Measurements from ENCODE around the gene NUP160.

Gene NUP160

DNA sequence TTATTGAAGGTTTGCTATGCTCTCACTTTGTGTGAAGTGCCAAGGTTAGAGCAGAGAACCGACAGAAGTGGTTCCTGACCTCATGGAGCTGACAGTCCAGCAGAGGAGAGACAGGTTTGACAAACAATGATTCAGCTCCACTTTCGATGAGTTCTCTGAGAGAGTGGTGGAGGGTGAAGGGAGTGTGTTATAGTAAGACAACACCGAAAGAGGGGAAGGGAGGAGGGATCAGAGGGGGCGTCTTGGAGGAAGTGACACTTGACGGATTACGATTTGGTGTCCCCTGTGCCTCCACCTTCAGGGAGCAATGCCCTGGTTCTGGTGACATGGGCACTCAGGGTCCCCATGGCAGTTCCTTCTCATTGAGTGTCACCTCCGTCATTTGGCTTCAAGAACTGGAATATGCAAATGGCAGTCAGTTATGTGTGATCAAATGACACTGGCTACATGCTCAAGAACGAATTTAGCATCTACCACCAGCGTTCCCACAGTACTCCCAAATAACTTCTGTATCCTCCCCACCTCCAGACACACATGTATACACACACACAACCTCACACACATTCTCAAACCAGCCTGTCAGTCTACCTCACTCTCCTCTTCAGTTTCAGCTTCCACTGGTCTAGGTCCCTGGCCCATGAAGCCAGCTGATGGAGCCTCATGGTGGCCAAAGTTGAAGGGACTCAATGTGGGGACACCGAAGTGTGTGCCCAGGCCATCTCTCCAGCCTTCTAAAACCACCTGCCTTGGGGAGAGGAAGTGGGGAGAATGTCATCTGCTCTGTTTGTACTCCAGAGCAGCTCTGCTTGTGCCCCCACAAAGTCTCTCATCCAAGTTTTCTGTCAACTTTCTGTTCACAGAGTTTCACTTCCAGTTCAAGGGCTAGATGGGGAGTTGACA, 31.4 kb upstream of the NUP160 start:
- TF ChIP-seq ZBTB7A (IDR thresholded peaks at IDR 0.05; ENCODE audit: low read depth) (no peak), TEAD4 (IDR thresholded peaks at IDR 0.05) (no peak), EP300 (IDR thresholded peaks at IDR 0.05; ENCODE audit: borderline replicate concordance) (no peak), RAD21 (IDR thresholded peaks at IDR 0.05; ENCODE audit: low read depth) (no peak), USF1 (IDR thresholded peaks at IDR 0.05) (no peak), EGR1 (IDR thresholded peaks at IDR 0.05) (no peak), TAF1 (IDR thresholded peaks at IDR 0.05; ENCODE audit: low read depth) (no peak), NFIC (IDR thresholded peaks at IDR 0.05) (no peak), FOXM1 (IDR thresholded peaks at IDR 0.05; ENCODE audit: borderline replicate concordance, low read depth) (no peak), CREB1 (IDR thresholded peaks at IDR 0.05; ENCODE audit: low read depth) (no peak), CEBPB (IDR thresholded peaks at IDR 0.05) (no peak), TCF12 (IDR thresholded peaks at IDR 0.05; ENCODE audit: low read depth) (no peak)
- TF ChIP-seq, protein P1, sequence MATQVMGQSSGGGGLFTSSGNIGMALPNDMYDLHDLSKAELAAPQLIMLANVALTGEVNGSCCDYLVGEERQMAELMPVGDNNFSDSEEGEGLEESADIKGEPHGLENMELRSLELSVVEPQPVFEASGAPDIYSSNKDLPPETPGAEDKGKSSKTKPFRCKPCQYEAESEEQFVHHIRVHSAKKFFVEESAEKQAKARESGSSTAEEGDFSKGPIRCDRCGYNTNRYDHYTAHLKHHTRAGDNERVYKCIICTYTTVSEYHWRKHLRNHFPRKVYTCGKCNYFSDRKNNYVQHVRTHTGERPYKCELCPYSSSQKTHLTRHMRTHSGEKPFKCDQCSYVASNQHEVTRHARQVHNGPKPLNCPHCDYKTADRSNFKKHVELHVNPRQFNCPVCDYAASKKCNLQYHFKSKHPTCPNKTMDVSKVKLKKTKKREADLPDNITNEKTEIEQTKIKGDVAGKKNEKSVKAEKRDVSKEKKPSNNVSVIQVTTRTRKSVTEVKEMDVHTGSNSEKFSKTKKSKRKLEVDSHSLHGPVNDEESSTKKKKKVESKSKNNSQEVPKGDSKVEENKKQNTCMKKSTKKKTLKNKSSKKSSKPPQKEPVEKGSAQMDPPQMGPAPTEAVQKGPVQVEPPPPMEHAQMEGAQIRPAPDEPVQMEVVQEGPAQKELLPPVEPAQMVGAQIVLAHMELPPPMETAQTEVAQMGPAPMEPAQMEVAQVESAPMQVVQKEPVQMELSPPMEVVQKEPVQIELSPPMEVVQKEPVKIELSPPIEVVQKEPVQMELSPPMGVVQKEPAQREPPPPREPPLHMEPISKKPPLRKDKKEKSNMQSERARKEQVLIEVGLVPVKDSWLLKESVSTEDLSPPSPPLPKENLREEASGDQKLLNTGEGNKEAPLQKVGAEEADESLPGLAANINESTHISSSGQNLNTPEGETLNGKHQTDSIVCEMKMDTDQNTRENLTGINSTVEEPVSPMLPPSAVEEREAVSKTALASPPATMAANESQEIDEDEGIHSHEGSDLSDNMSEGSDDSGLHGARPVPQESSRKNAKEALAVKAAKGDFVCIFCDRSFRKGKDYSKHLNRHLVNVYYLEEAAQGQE (IDR thresholded peaks at IDR 0.05; ENCODE audit: low read depth) = no peak
- TF ChIP-seq, protein P2, sequence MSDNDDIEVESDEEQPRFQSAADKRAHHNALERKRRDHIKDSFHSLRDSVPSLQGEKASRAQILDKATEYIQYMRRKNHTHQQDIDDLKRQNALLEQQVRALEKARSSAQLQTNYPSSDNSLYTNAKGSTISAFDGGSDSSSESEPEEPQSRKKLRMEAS (IDR thresholded peaks at IDR 0.05) = no peak

- TF ChIP-seq USF1 (IDR thresholded peaks at IDR 0.05) (peak; percentile 27; the same call in 1 of the 2 replicates), EP300 (IDR thresholded peaks at IDR 0.05; ENCODE audit: borderline replicate concordance) (0 out of 2 replicates have a peak, but pooled peaks have one; percentile 20)
These were observed 27.7 kb upstream of the NUP160 start for GRCh38 chr11:47875858-47876257.

DNA sequence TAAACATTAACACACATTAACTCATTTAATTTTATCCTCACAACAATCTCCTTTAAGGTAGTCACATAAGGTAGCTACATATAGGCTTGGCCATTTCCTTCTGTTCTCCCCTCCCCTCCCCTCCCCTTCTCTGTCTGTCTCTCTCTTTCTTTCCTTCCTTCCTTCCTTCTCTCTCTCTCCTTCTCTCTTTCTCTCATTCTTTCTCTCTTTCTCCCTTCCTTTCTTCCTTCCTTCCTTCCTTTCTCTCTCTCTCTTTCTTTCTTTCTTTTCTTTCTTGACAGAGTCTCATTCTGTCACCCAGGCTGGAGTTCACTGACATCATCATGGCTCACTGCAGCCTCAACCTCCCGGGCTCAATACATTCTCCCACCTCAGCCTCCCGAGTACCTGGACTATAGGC, 22.3 kb upstream of the NUP160 start:
- TF ChIP-seq RAD21 (IDR thresholded peaks at IDR 0.05; ENCODE audit: low read depth) (no peak), CEBPB (IDR thresholded peaks at IDR 0.05) (no peak), EGR1 (IDR thresholded peaks at IDR 0.05) (no peak), TCF12 (IDR thresholded peaks at IDR 0.05; ENCODE audit: low read depth) (no peak), NFIC (IDR thresholded peaks at IDR 0.05) (no peak), EP300 (IDR thresholded peaks at IDR 0.05; ENCODE audit: borderline replicate concordance) (no peak), TEAD4 (IDR thresholded peaks at IDR 0.05) (no peak), CREB1 (IDR thresholded peaks at IDR 0.05; ENCODE audit: low read depth) (no peak), FOXM1 (IDR thresholded peaks at IDR 0.05; ENCODE audit: borderline replicate concordance, low read depth) (no peak), TAF1 (IDR thresholded peaks at IDR 0.05; ENCODE audit: low read depth) (no peak), YY1 (IDR thresholded peaks at IDR 0.05; ENCODE audit: low read depth) (no peak), ZBTB7A (IDR thresholded peaks at IDR 0.05; ENCODE audit: low read depth) (no peak), USF1 (IDR thresholded peaks at IDR 0.05) (no peak)
- TF ChIP-seq, protein P2 (IDR thresholded peaks at IDR 0.05) = no peak
- TF ChIP-seq, protein P1 (IDR thresholded peaks at IDR 0.05; ENCODE audit: low read depth) = no peak

- TF ChIP-seq FOXM1 (IDR thresholded peaks at IDR 0.05; ENCODE audit: borderline replicate concordance, low read depth) (no peak), EGR1 (IDR thresholded peaks at IDR 0.05) (no peak), ZBTB7A (IDR thresholded peaks at IDR 0.05; ENCODE audit: low read depth) (no peak), TEAD4 (IDR thresholded peaks at IDR 0.05) (no peak), TAF1 (IDR thresholded peaks at IDR 0.05; ENCODE audit: low read depth) (no peak), TCF12 (IDR thresholded peaks at IDR 0.05; ENCODE audit: low read depth) (no peak), EP300 (IDR thresholded peaks at IDR 0.05; ENCODE audit: borderline replicate concordance) (no peak), YY1 (IDR thresholded peaks at IDR 0.05; ENCODE audit: low read depth) (no peak), CREB1 (IDR thresholded peaks at IDR 0.05; ENCODE audit: low read depth) (no peak), NFIC (IDR thresholded peaks at IDR 0.05) (no peak), USF1 (IDR thresholded peaks at IDR 0.05) (no peak)
- TF ChIP-seq, protein P1 (IDR thresholded peaks at IDR 0.05; ENCODE audit: low read depth) = no peak
- TF ChIP-seq, protein P2 (IDR thresholded peaks at IDR 0.05) = no peak
These were observed 21.6 kb upstream of the NUP160 start for GRCh38 chr11:47869544-47870393.
